AG04449 (cell line): ENCODE measurements around the gene GMDS.

Experiments used
- CTCF ChIA-PET: fragments of 350-600 bp; formaldehyde crosslinking; extraction: SDS; loops from one replicate; lab custom pipeline; 2021; ENCODE audit warnings: antibody characterized with exemption; lab: Yijun Ruan, JAX
- POLR2A ChIA-PET: fragments of 400-600, 350-600 bp; formaldehyde crosslinking; extraction: SDS; loops from one replicate; lab custom pipeline; 2020; ENCODE audit warnings: antibody characterized with exemption, inconsistent platforms; lab: Yijun Ruan, JAX
- DNase-seq: peaks from one replicate; pipeline ENCODE4 v3.0.0-alpha.2; 2010; ENCODE audit warnings: low read depth, low spot score
- H3K4me3 ChIP-seq: 2 replicates; pipeline ENCODE4 v1.5.1; 2011; ENCODE audit warnings: low read depth, mild to moderate bottlenecking, control low read depth, low read length
- CTCF ChIP-seq: IDR thresholded peaks from one replicate; pipeline ENCODE4 v1.5.1; 2011; ENCODE audit warnings: mild to moderate bottlenecking, moderate library complexity, low read length, control low read depth, inconsistent platforms; ENCODE audit not compliant: insufficient read depth; ENCODE audit errors: missing control alignments

GMDS gene

GRCh38 chr6:1871724-1872315 is 373.6 kb downstream of the GMDS start:
- DNase-seq, result no peak
- TF ChIP-seq CTCF, result no peak
- ChIA-PET CTCF (no interaction called here), POLR2A (no interaction called here)
- no peak overlapping the region for H3K4me3 ChIP-seq

- no peak overlapping the region for H3K4me3 ChIP-seq
- POLR2A ChIA-PET, result no interaction called here
- TF ChIP-seq CTCF, result no peak
- CTCF ChIA-PET, result interaction anchor here (1.7 kb wide), 1 partner anchor 23 kb away, joined by 5 read pairs; no protein-coding TSS in a partner anchor
- no peak for DNase-seq
Measured at GRCh38 chr6:1870932-1871331, 374.5 kb downstream of the GMDS start.

GRCh38 chr6:1870251-1870650 is 375.2 kb downstream of the GMDS start:
- TF ChIP-seq CTCF, result no peak
- POLR2A ChIA-PET, result no interaction called here
- CTCF ChIA-PET, result interaction anchor here (1.7 kb wide), 1 partner anchor 23 kb away, joined by 5 read pairs; no protein-coding TSS in a partner anchor
- no peak for DNase-seq
- H3K4me3 ChIP-seq, result no peak overlapping the region

GRCh38 chr6:1869769-1870168 is 375.6 kb downstream of the GMDS start:
- H3K4me3 ChIP-seq, result no peak overlapping the region
- no peak for DNase-seq
- TF ChIP-seq CTCF, result no peak
- POLR2A ChIA-PET, result no interaction called here
- CTCF ChIA-PET, result interaction anchor here (1.7 kb wide), 1 partner anchor 24 kb away, joined by 5 read pairs; no protein-coding TSS in a partner anchor

- H3K4me3 ChIP-seq, result no peak overlapping the region
- no peak for TF ChIP-seq CTCF
- CTCF ChIA-PET, result interaction anchor here (1.7 kb wide), 1 partner anchor 24 kb away, joined by 5 read pairs; no protein-coding TSS in a partner anchor
- POLR2A ChIA-PET, result no interaction called here
- no peak for DNase-seq
Measured at GRCh38 chr6:1869308-1869707, 376.1 kb downstream of the GMDS start.

GRCh38 chr6:1868561-1869261 is 376.7 kb downstream of the GMDS start:
- no peak for DNase-seq

More at GRCh38 chr6:1868561-1869261, 376.7 kb downstream of the GMDS start:
- TF ChIP-seq CTCF, result no peak
- ChIA-PET CTCF (no interaction called here), POLR2A (no interaction called here)
- H3K4me3 ChIP-seq, result no peak overlapping the region
